ENCODE measurements around the gene KIF11. TPM values are rescaled to one million over a fixed set of nuclear protein-coding genes. Genes with fewer than 3 reads are reported as not detected.
"Not testable (repeated sequence)": the region's sequence is repeated elsewhere in the genome, so short reads cannot be mapped to it uniquely, and the experiment has no call there.

KIF11 gene
- total RNA-seq, 1 experiment from 2014 or later = 37.7 TPM

GRCh38 chr10:92567952-92568600 is 24.9 kb upstream of the KIF11 start:
- Histone ChIP-seq H3K27me3 (replicated peaks; ENCODE audit: control insufficient read depth, insufficient read depth, low read length) (no peaks in the 10 kb centered on the region), H3K4me1 (peaks cover 12% of the 10 kb centered on the region), H3K36me3 (ENCODE audit: control insufficient read depth, insufficient read depth, low read length) (no peaks in the 10 kb centered on the region), H3K9me3 (no peaks in the 10 kb centered on the region), H3K4me3 (ENCODE audit: low read depth, low read length) (no peak overlapping the region)
- Mint-ChIP-seq H3K9me3 (ENCODE audit: unreplicated experiment) (no peaks in the 10 kb centered on the region), H3K27me3 (ENCODE audit: insufficient read depth, unreplicated experiment) (no peaks in the 10 kb centered on the region), H3K4me3 (ENCODE audit: unreplicated experiment) (no peak overlapping the region), H3K36me3 (ENCODE audit: insufficient read depth, unreplicated experiment) (peaks cover 47% of the 10 kb centered on the region), H3K4me1 (ENCODE audit: low read depth, unreplicated experiment) (peaks cover 17% of the 10 kb centered on the region), H3K27ac (ENCODE audit: unreplicated experiment) (no peak overlapping the region)
- intact Hi-C loops (cut with micrococcal nuclease; ENCODE audit: unreplicated experiment) = no loop called here
- TF ChIP-seq CTCF (IDR thresholded peaks at IDR 0.05; ENCODE audit: insufficient read depth in 1 of 2, low read depth in 1 of 2, low read length in 1 of 2, severe bottlenecking in 1 of 2, unreplicated experiment in 1 of 2) = no peak
- CTCF ChIA-PET = interaction anchor here (0.5 kb wide), 1 partner anchor 51 kb away, joined by 3 read pairs; no protein-coding TSS in a partner anchor
- DNase-seq = no peak
- POLR2A ChIA-PET = no interaction called here
- BruUV-seq (replicated peaks) = no TSS peak

- intact Hi-C loops (cut with micrococcal nuclease; ENCODE audit: unreplicated experiment) = no loop called here
- POLR2A ChIA-PET = no interaction called here
- H3K36me3 Mint-ChIP-seq (ENCODE audit: insufficient read depth, unreplicated experiment) = peaks cover 50% of the 10 kb centered on the region
- Histone ChIP-seq H3K4me1 (peaks cover 12% of the 10 kb centered on the region), H3K27me3 (replicated peaks; ENCODE audit: control insufficient read depth, insufficient read depth, low read length) (no peaks in the 10 kb centered on the region), H3K4me3 (ENCODE audit: low read depth, low read length) (no peak overlapping the region), H3K9me3 (no peaks in the 10 kb centered on the region), H3K36me3 (ENCODE audit: control insufficient read depth, insufficient read depth, low read length) (no peaks in the 10 kb centered on the region)
- no peaks in the 10 kb centered on the region for H3K9me3 Mint-ChIP-seq (ENCODE audit: unreplicated experiment)
- BruUV-seq (replicated peaks) = no TSS peak
- TF ChIP-seq CTCF (IDR thresholded peaks at IDR 0.05; ENCODE audit: insufficient read depth in 1 of 2, low read depth in 1 of 2, low read length in 1 of 2, severe bottlenecking in 1 of 2, unreplicated experiment in 1 of 2) = no peak
- peaks cover 17% of the 10 kb centered on the region for H3K4me1 Mint-ChIP-seq (ENCODE audit: low read depth, unreplicated experiment)
- no peak overlapping the region for H3K4me3 Mint-ChIP-seq (ENCODE audit: unreplicated experiment)
- H3K27me3 Mint-ChIP-seq (ENCODE audit: insufficient read depth, unreplicated experiment) = no peaks in the 10 kb centered on the region
- DNase-seq = no peak
- H3K27ac Mint-ChIP-seq (ENCODE audit: unreplicated experiment) = no peak overlapping the region
- CTCF ChIA-PET = no interaction called here
These were observed 23.9 kb upstream of the KIF11 start for GRCh38 chr10:92569071-92569470.

DNA sequence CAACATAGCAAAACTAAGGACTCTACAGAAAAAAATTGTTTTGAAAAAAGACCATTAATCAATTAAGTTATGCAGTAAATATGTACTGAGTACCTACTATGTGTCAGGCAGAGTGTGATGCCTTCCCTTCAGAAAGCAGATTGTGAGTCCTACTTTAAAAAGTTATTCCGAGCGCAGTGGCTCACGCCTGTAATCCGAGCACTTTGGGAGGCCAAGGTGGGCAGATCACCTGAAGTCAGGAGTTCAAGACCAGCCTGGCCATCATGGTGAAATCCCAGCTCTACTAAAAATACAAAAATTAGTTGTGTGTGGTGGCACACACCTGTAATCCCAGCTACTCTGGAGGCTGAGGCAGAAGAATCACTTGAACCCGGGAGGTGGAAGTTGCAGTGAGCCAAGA is 23.3 kb upstream of the KIF11 start:
- CTCF ChIA-PET = interaction anchor here (0.6 kb wide), 1 partner anchor 53 kb away, joined by 3 read pairs; no protein-coding TSS in a partner anchor
- H3K4me1 Mint-ChIP-seq (ENCODE audit: low read depth, unreplicated experiment) = peaks cover 17% of the 10 kb centered on the region
- BruUV-seq (replicated peaks); H3K9me3 ChIP-seq; H3K36me3 ChIP-seq (ENCODE audit: control insufficient read depth, insufficient read depth, low read length); H3K27ac Mint-ChIP-seq (ENCODE audit: unreplicated experiment); H3K9me3 Mint-ChIP-seq (ENCODE audit: unreplicated experiment); H3K27me3 Mint-ChIP-seq (ENCODE audit: insufficient read depth, unreplicated experiment); H3K4me3 ChIP-seq (ENCODE audit: low read depth, low read length); POLR2A ChIA-PET; DNase-seq; H3K27me3 ChIP-seq (replicated peaks; ENCODE audit: control insufficient read depth, insufficient read depth, low read length); H3K4me3 Mint-ChIP-seq (ENCODE audit: unreplicated experiment); intact Hi-C loops (cut with micrococcal nuclease; ENCODE audit: unreplicated experiment): not testable (repeated sequence)
- H3K36me3 Mint-ChIP-seq (ENCODE audit: insufficient read depth, unreplicated experiment) = peaks cover 50% of the 10 kb centered on the region
- H3K4me1 ChIP-seq = peaks cover 12% of the 10 kb centered on the region

Measured in Caco-2 (cell line).